HG02571 (cell line): ENCODE results near the gene SPRED2.

Experiments
- ATAC-seq: cut with Tn5 transposase; IDR thresholded peaks from one replicate; pipeline ENCODE4 v1.9.1; 2021; ENCODE audit warnings: mild to moderate bottlenecking, moderate library complexity; ENCODE audit not compliant: unreplicated experiment

The SPRED2 gene

GRCh38 chr2:65416321-65416720, 16.1 kb downstream of the SPRED2 start:
- ATAC-seq = no peak

GRCh38 chr2:65415091-65415490, 17.3 kb downstream of the SPRED2 start:
- ATAC-seq = no peak

DNA sequence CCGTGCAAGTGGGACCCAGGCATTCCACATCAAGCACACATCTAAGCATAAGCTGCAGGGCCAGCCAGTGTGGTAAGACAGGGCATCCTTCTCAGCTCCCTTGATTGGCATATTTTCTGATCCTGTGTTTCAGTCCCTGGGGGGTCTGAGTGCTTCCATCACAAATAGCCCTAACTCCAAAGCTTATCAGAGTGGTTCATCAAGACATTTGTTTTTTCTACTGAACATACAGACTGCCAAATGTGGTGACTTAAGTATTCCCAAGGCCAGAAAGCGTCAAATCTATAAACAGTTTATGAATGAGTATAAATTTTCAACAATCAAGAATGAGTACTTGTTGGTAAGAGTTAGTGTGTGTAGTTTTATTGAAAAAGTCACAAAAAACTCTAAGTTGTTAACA, 18.8 kb downstream of the SPRED2 start:
- ATAC-seq = no peak

DNA sequence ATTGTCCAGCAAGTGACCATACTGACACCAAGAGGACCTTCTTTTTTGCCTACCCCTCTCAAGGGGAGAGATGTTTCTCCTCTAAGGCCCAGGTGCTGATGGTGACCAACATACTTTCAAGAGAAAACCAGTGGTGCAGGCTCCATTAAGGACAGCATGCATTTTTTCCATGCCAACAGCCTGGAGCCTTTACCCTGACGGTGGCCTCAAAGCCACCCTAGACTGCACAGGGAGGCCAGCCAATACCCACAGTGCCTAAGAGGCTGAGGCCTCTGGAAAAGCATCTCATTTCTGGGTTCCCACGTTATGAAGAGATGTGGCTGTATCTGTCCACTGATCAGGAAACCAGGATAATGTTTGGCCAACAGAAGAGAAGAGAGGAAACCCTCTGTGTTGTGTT, 19.3 kb downstream of the SPRED2 start:
- no peak for ATAC-seq

DNA sequence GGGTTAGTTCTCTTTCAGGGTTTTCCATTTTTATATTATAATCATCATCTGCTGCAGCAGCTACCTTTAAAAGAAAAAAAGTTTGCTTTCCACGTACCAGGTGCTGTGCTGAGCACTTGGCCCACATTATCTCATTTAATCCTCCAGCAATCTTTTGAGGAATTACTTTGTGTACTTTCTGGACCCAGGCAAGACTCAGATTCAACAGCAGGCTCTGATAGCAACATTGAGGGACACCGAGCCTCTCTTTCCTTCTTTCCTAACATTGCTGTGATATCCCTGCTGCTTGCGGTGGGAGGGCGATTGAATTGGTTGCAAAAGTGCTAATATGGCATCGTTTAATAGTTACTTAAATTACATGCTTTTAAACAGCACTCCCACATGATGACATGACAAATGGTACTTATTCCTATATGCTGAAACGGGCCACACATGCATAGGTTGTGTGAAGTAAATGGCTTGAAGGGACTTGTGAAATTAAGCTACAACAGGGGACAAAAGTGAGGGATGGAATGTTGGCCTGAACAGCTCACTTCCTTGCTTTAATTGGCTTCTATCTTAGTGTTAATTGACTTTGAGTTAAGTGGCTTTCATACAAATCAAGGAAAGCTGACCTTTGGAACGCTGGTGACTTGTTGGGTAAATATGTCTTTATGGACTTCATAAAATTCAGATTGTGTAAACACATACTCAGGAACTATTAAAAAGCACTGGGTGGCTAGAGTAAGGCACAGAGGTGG, 21.2 kb downstream of the SPRED2 start:
- no peak for ATAC-seq

GRCh38 chr2:65409045-65409444, 23.4 kb downstream of the SPRED2 start:
- ATAC-seq = no peak

GRCh38 chr2:65407240-65407639, 25.2 kb downstream of the SPRED2 start:
- no peak for ATAC-seq

DNA sequence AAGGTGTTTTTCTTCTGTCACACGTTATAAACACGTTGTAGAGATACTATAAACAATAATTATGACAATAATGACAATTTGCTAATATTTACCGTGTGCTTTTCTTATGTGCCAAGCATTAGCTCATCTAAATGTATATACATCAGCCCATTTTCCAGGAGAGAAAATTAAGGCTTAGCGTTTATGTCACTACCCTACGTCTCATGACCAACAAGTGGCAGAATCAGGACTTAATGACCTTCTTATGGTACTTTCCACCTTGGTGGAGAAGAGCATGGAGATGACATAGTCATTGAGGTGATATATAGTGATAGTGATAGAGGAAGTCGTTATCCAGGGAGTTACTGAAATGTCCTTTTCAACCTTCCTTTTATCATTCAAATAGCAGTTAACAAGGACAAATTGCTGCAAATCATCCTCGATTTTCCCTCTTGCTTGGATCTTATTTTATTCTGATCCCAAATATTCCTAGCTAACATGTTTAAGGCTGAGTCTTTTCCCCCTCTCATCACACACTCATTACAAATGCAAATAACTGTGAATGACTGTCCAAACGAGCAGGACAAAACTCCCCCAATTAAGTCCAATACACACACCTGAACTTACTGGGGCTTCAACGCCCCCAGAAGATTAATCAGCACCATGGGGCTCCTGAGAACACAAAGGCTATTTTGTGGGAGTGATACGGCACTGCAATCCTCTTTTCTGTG, 27.3 kb downstream of the SPRED2 start:
- no peak for ATAC-seq

GRCh38 chr2:65403529-65403915, 28.9 kb downstream of the SPRED2 start:
- no peak for ATAC-seq

- ATAC-seq = no peak
These were observed 29.4 kb downstream of the SPRED2 start for GRCh38 chr2:65402780-65403528.

DNA sequence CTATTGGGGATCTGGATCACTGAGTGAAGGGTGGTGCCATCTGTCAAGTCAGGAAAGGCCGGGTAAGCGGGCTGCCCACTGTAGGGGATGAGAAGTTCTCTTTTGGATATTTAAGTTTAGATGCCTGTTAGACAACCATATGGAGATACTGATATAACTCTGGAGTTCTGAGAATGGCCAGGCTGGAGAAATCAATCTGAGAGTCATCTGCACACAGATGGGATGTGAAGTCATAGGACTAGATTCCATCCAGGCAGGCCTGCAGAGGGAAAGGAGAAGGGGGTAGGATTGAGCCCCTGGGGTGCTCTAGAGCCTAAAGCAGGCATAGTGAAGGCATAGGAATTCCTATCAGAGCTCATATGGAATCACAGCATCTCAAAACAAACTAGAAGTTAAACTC, 30.1 kb downstream of the SPRED2 start:
- no peak for ATAC-seq

DNA sequence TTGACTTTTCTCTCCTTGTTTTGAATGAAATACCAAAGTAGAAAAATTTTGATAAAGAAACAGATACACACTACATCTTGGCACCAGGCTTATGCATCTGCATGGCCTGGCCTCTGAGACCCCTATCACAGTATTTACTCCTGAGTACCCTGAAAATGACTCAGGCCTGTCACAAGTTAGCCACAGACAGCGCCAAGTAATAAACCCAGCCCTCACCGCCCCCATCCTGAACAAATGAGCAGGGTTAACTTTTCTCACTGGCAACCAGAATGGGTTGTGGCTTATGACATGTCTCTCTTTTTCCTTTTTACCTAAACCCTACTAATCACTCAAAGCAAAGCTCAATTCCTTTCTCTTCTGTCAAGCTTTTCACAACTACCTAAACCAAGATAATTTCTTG, 35.3 kb downstream of the SPRED2 start:
- ATAC-seq = no peak

DNA sequence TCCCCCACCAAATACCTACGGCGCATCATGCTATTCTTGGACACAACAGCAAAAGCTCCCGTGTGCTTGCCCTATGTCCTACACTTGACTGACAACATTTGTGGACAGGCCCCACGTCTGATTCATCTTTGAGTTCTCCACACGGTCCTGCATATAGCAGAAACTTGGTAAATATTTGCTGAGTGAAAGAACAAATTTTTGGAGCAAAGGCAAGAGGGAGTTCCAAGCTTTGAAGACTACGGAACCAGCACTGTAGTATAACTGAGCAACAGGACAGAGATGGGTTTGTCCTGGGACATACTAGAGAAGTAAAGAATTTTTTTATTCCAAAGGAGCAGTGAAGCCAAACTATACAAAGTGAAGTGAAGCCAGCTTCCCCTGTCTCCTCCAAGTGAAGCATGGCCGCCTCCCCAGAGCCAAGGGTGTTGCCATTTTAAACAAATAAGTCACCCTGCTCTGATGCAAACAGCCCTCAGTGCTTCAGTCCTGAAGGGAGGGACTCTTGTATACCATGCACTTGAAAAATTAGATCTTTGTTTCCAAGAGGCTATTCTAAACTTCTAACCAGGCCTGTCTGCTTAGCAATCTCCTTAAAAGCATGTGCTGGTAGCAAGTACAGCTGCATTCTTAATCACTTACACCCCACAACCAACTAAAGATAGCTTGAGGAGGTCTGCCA, 35.9 kb downstream of the SPRED2 start:
- ATAC-seq = no peak

GRCh38 chr2:65395621-65396347, 36.6 kb downstream of the SPRED2 start:
- no peak for ATAC-seq

- ATAC-seq = no peak
These were observed 38.5 kb downstream of the SPRED2 start for GRCh38 chr2:65393743-65394422.

DNA sequence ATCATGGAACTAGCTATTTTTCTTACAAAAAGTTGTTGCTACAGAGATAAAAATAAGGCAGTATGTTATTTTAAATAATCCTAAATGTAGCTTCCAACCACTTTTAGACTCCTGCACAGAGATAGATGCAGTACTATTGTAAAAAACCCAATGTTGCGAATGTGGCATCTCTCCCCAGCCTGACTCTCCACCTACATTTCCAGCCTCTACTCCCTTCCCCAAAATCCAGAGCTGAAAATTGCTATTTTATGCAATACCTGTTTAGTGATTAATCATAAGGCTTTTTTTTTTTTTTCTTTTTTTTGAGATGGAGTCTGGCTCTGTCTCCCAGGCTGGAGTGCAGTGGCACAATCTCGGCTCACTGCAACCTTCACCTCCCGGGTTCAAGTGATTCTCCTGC, 39.4 kb downstream of the SPRED2 start:
- ATAC-seq = no peak

DNA sequence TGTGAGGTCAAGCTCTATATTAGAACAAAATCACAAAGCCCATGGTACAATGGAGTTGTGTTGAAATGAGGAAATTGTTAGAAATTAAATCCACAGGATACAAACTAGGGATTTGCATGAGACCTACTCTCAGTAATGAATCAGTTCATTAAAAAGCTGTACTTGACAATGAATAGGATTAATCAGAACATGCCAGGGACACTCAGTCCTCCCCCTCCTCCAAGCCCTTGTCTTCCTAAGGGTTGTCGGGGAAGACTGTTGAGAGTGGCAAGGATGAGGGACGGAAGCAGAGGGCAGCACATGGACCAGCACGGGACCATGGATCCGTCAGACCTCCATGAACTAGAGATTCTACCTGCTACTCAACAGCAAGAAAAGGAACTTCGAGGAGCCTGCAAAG, 39.8 kb downstream of the SPRED2 start:
- no peak for ATAC-seq

DNA sequence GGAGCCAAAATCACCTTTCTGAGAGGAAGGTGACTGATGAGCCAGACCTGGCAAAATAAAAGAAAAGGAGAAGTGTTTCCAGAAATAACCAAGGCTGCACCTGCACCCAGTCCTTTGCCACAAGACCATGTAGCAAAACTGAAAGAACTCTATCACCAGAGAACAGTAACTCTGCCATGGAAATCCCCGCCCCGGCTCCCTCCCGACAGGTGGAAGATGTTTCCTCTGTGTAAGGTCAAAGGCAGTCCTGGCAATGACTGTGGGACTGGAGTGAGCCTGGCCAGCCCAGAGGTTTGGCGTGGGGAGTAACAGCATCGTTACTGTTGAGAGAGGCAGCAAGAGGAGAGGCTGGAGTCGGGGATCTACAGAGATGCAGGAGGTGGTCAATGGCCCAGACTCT, 42.3 kb downstream of the SPRED2 start:
- ATAC-seq = peak; percentile 78

DNA sequence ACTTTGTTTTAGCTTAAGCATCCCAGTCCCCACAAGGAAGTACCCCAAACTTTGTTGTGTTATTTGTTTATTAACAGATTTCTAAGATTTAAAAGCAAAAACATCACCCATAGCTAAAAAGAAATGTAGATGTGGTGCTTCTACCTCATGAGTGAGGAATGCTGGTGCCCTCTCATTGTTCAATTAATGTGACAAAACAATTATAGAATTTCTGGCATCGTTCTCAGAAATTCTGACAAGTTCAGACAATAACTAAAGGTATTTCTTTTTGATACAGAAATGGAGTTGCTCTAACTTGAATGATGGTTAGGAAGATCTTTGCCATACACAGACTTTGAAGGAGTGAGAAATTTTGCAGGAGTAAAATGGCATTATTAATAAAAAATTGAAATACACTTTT, 42.9 kb downstream of the SPRED2 start:
- no peak for ATAC-seq
